Panc1 (cell line): ENCODE data around the gene WDR11. TPM values are rescaled to one million over a fixed set of nuclear protein-coding genes. Genes with fewer than 3 reads are reported as not detected.

ENCODE experiments used
- ATAC-seq: fragments of 200-7000 bp; cut with Tn5 transposase; 2 replicates; pipeline ENCODE4 v1.9.1; 2020; ENCODE audit warnings: mild to moderate bottlenecking, moderate library complexity
- BruUV-seq: library from RNA; stranded (reverse); fragments of 400-500 nt; replicated peaks from 2 replicates; lab custom pipeline; 2021; lab: Mats Ljungman, UMichigan
- CTCF ChIA-PET: fragments of 300-600 bp; sonication (Branson Sonifier 250); formaldehyde crosslinking; loops from one replicate; lab custom pipeline; 2022; ENCODE audit warnings: antibody characterized with exemption; lab: Charles Lee
- POLR2A ChIA-PET: fragments of 300-600 bp; sonication (Branson Sonifier 250); formaldehyde crosslinking; loops from one replicate; lab custom pipeline; 2022; ENCODE audit warnings: antibody characterized with exemption; lab: Charles Lee
- DNase-seq: peaks from one replicate; pipeline ENCODE4 v3.0.0-alpha.2; 2010; ENCODE audit warnings: low read depth, low spot score
- H3K27ac ChIP-seq: 2 replicates; pipeline ENCODE4 v1.5.1; 2011; ENCODE audit warnings: mild to moderate bottlenecking, low read length, inconsistent platforms
- H3K27me3 ChIP-seq: fragments of 200-500 bp; sonication (Bioruptor generic); 2 replicates; pipeline ENCODE4 v1.6.0; 2014; ENCODE audit warnings: low read length, inconsistent platforms; ENCODE audit not compliant: control insufficient read depth, insufficient read depth
- H3K36me3 ChIP-seq: fragments of 200-500 bp; sonication (Bioruptor generic); 2 replicates; pipeline ENCODE4 v1.5.1; 2014; ENCODE audit warnings: inconsistent platforms, mild to moderate bottlenecking, low read length, moderate library complexity; ENCODE audit not compliant: control insufficient read depth, insufficient read depth
- H3K4me1 ChIP-seq: 2 replicates; pipeline ENCODE4 v1.5.1; 2011; ENCODE audit warnings: inconsistent platforms, mild to moderate bottlenecking, low read length, moderate library complexity; ENCODE audit not compliant: control insufficient read depth, insufficient read depth
- H3K4me3 ChIP-seq, 2 experiments: 2 replicates each; pipeline ENCODE4 v1.5.1; 2011 to 2012; ENCODE audit warnings: low read depth in 2 of 2, low read length in 2 of 2, mild to moderate bottlenecking in 2 of 2, inconsistent platforms in 1 of 2, moderate library complexity in 1 of 2
- H3K9me3 ChIP-seq: fragments of 200-500 bp; sonication (Bioruptor generic); 2 replicates; pipeline ENCODE4 v1.5.1; 2014; ENCODE audit warnings: low read depth, mild to moderate bottlenecking, inconsistent platforms, low read length, moderate library complexity; ENCODE audit not compliant: control insufficient read depth, insufficient read depth
- POLR2AphosphoS5 ChIP-seq: IDR thresholded peaks from 2 replicates; pipeline ENCODE4 v1.6.1; 2012; ENCODE audit warnings: mild to moderate bottlenecking, low read depth, low read length, moderate library complexity
- SIN3A ChIP-seq: IDR thresholded peaks from 2 replicates; pipeline ENCODE4 v1.6.1; 2012; ENCODE audit warnings: low read depth, mild to moderate bottlenecking, low read length, moderate library complexity, borderline replicate concordance; ENCODE audit not compliant: insufficient read depth
- TCF7L2 ChIP-seq: IDR thresholded peaks from 2 replicates; pipeline ENCODE4 v1.6.1; 2011; ENCODE audit warnings: mild to moderate bottlenecking, low read depth, low read length, inconsistent platforms
- in situ Hi-C: cut with HindIII; loops from 2 replicates; pipeline ENCODE4 v1.10.0; 2016; ENCODE audit warnings: low sequenced_read_pairs, low pct_unique_long_range_greater_than_20kb
- intact Hi-C: fragments of 100-400 bp; cut with micrococcal nuclease; formaldehyde crosslinking; loops from one replicate; pipeline ENCODE4 v1.10.0; 2022; ENCODE audit not compliant: unreplicated experiment
- total RNA-seq: library from RNA; stranded (reverse); gene quantifications from one replicate; pipeline ENCODE4 v1.2.1, GENCODE V29; 2021; ENCODE audit not compliant: unreplicated experiment
- TF ChIP-seq, protein P1 (sequence below): fragments of 450-650 bp; IDR thresholded peaks from 2 replicates; pipeline ENCODE4 v1.5.1; 2017; ENCODE audit warnings: mild to moderate bottlenecking
- TF ChIP-seq, protein P2 (sequence below), 2 experiments: IDR thresholded peaks; 2 replicates each; pipeline ENCODE4 v1.6.1; 2011 to 2012; ENCODE audit warnings: low read depth in 2 of 2, control low read depth in 1 of 2, low read length in 1 of 2, mild to moderate bottlenecking in 1 of 2, moderate library complexity in 1 of 2; ENCODE audit not compliant: insufficient read depth in 1 of 2

WDR11 gene
- total RNA-seq, 1 experiment from 2014 or later, result 59.3 TPM

DNA sequence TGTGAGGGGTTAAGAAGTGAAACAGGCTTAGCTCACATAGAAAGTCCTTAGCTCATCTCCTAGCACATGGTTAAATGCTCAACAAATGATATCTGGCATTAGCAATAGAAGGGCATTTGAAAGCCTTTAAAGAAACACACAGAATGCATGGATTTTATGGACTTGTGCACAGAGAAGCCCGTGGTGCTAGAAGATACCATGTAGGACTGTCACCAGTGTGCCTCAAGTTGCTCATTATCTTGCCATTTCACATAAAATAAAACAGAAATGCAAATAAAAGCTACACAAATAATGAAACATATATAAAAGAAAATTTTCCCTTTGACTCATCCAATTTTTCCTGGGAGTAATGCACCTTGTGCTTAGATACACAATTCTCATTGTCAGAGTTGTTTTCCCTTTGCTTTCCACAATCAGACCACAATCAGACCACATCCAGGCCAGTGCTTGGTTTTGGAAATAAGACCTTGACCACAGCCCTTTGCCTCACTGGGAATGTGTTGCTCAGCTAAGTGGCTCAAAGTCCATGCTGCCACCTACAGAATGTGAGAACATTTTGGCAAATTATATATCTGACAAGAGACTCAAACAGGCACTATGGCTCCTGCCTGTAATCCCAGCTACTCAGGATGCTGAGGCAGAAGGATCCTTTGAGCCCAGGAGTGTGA lies 9.5 kb upstream of the WDR11 start:
- Histone ChIP-seq H3K4me3 (no peak overlapping the region), H3K4me1 (no peaks in the 10 kb centered on the region), H3K9me3 (no peaks in the 10 kb centered on the region), H3K36me3 (no peaks in the 10 kb centered on the region), H3K27ac (no peak overlapping the region), H3K27me3 (no peaks in the 10 kb centered on the region; the same call in 1 of the 2 replicates)
- peak; percentile 85 for ATAC-seq
- DNase-seq, result peak; percentile 20
- in situ Hi-C loops, result no loop called here
- ChIA-PET POLR2A (no interaction called here), CTCF (interaction anchor here (0.7 kb wide), 1 partner anchor 11 kb away, joined by 9 read pairs; no protein-coding TSS in a partner anchor)
- intact Hi-C loops, result no loop called here
- TF ChIP-seq SIN3A, result no peak
- TF ChIP-seq, protein P1, sequence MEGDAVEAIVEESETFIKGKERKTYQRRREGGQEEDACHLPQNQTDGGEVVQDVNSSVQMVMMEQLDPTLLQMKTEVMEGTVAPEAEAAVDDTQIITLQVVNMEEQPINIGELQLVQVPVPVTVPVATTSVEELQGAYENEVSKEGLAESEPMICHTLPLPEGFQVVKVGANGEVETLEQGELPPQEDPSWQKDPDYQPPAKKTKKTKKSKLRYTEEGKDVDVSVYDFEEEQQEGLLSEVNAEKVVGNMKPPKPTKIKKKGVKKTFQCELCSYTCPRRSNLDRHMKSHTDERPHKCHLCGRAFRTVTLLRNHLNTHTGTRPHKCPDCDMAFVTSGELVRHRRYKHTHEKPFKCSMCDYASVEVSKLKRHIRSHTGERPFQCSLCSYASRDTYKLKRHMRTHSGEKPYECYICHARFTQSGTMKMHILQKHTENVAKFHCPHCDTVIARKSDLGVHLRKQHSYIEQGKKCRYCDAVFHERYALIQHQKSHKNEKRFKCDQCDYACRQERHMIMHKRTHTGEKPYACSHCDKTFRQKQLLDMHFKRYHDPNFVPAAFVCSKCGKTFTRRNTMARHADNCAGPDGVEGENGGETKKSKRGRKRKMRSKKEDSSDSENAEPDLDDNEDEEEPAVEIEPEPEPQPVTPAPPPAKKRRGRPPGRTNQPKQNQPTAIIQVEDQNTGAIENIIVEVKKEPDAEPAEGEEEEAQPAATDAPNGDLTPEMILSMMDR, result peak; percentile 29; the same call in 1 of the 2 replicates
- BruUV-seq, result no TSS peak

DNA sequence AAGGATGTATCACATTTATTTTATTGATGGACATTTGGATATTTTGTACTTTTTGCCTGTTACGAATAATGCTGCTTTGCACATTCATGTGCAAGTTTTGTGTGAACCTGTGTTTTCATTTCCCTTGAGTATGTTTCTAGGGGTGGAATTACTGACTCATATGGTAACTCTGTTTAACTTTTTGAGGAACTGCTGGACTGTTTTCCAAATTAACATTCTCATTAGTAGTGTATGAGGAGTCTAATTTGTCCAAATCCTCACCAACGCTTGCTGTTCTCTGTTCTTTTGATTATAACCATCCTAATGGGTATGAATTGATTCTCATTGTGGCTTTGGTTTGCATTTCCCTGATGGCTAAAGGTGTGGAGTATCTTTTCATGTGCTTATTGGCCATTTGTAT lies 3.2 kb downstream of the WDR11 start:
- ATAC-seq, result no peak
- no peak for TF ChIP-seq SIN3A
- no peak for TF ChIP-seq POLR2AphosphoS5
- no peak for TF ChIP-seq TCF7L2
- TF ChIP-seq, protein P2, sequence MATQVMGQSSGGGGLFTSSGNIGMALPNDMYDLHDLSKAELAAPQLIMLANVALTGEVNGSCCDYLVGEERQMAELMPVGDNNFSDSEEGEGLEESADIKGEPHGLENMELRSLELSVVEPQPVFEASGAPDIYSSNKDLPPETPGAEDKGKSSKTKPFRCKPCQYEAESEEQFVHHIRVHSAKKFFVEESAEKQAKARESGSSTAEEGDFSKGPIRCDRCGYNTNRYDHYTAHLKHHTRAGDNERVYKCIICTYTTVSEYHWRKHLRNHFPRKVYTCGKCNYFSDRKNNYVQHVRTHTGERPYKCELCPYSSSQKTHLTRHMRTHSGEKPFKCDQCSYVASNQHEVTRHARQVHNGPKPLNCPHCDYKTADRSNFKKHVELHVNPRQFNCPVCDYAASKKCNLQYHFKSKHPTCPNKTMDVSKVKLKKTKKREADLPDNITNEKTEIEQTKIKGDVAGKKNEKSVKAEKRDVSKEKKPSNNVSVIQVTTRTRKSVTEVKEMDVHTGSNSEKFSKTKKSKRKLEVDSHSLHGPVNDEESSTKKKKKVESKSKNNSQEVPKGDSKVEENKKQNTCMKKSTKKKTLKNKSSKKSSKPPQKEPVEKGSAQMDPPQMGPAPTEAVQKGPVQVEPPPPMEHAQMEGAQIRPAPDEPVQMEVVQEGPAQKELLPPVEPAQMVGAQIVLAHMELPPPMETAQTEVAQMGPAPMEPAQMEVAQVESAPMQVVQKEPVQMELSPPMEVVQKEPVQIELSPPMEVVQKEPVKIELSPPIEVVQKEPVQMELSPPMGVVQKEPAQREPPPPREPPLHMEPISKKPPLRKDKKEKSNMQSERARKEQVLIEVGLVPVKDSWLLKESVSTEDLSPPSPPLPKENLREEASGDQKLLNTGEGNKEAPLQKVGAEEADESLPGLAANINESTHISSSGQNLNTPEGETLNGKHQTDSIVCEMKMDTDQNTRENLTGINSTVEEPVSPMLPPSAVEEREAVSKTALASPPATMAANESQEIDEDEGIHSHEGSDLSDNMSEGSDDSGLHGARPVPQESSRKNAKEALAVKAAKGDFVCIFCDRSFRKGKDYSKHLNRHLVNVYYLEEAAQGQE (IDR thresholded peaks at IDR 0.05; ENCODE audit: insufficient read depth in 1 of 2, low read depth in 2 of 2, low read length in 1 of 2), result no peak
- TF ChIP-seq, protein P1, result no peak
- H3K27ac ChIP-seq, result no peak overlapping the region
- intact Hi-C loops, result no loop called here
- H3K36me3 ChIP-seq, result peaks cover 11% of the 10 kb centered on the region; the same call in 1 of the 2 replicates
- no peaks in the 10 kb centered on the region for H3K27me3 ChIP-seq
- peaks cover 13% of the 10 kb centered on the region for H3K4me1 ChIP-seq
- POLR2A ChIA-PET, result no interaction called here
- no peak for DNase-seq
- CTCF ChIA-PET, result no interaction called here
- no TSS peak for BruUV-seq
- H3K9me3 ChIP-seq, result 0 out of 2 replicates have a peak, but pooled peaks cover 3% of the 10 kb centered on the region
- in situ Hi-C loops, result no loop called here
- H3K4me3 ChIP-seq, result no peak overlapping the region
